MV-4-11 (cell line): Measurements from ENCODE around the gene PLPPR2.

Experiments used
- DNase-seq: peaks from one replicate; lab custom pipeline; 2025; lab: John Stamatoyannopoulos, UW

PLPPR2 gene

GRCh38 chr19:11401808-11402543 is 46.7 kb downstream of the PLPPR2 start:
- DNase-seq: no peak

GRCh38 chr19:11404588-11405222 is 49.5 kb downstream of the PLPPR2 start:
- no peak for DNase-seq

DNA sequence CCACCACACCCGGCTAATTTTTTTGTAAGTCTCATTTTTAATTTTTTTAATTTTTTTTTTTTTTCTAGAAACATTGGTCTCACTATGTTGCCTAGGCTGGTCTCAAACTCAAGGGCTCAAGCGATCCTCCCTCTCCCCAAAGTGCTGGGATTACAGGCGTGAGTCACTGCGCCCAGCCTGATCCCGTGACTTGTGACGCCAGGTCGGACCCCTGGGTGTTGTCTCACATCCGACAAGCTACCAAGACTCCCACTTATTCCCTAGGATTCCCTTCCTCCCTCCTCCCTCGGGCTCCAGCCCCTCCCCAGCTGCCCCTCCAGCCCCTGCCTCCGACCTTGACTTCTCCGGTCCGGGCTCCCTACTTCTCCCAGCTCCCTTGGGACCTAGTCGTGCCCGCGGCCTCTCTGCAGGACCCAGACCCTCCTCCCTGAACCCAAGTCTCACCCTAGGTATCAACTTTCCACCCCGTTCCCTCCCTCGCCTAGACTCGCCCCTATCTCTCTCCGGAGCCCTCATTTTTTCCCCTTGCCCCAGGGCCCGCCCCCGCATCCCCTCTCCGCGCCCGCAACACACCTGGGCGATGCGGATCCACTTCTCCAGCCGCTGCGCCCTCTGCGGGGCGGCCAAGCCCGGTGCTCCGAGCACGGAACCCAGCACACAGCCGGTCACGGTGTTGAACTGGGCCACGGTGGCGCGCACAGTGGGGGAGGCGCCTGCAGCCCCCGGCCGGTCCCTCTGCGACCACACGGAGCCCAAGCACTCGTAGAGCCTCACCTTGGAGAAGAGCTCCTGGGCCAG is 50.8 kb downstream of the PLPPR2 start:
- no peak for DNase-seq

DNA sequence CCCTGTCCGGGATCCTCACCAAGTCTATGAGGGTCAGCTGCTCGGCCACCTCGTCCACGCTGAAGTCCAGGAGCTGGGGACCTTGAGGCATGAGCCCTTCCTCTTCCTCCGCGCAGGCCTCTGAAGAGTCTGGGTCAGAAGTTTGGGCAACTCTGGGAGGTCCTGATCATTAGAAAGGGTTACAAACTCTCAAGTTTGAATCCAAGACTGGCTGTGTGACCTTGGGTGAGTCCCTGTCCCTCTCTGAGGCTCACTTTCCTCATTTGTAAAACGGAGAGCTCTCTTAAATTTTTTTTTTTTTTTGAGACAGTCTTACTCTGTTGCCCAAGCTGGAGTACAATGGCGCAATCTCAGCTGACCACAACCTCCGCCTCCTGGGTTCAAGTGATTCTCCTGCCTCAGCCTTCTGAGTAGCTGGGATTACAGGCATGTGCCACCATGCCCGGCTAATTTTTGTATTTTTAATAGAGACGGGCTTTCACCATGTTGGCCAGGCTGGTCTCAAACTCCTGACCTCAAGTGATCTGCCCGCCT is 51.5 kb downstream of the PLPPR2 start:
- DNase-seq: peak; percentile 68

DNA sequence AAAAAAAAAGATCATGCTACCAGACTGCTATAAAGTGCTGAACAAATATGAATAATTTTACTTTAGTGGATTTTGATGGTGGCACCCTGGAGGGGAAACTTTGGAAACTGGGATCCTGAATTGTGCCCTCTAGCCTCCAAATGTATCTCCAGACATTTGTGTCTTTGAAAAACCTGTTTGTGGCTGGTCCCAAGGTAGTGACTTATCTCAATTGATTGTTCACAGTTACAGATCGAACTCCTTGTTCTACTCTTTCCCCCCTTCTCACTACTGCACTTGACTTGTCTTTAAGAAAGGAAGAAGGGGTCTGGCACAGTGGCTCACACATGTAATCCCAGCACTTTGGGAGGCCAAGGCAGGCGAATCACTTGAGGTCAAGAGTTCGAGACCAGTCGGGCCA is 53.4 kb downstream of the PLPPR2 start:
- DNase-seq: no peak

GRCh38 chr19:11410682-11411081 is 55.5 kb downstream of the PLPPR2 start:
- peak; percentile 35 for DNase-seq

DNA sequence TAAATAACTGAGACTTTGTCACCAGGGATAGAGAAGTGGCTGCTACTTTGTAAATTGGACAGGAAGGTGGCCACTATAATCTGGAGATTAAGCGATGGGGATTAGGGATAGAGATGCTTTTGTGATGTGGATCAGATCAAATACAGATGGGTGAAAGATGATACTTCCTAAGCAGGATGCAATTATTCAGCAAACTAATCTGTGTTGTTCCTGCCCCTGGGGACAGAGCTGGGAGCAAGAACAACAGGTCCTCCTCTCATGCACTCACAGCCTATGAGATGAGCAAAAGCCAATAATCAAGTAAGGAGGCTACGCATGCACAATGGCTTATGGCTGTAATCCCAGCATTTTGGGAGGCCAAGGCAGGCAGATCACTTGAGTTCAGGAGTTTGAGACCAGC is 59.3 kb downstream of the PLPPR2 start:
- DNase-seq: no peak
